Retina (tissue), 1 donor: ENCODE measurements around the gene STARD4.
A peak's percentile ranks its signal among the peaks of the same experiment; 100 is the strongest.

Source experiments
- DNase-seq: peaks from one replicate; pipeline ENCODE4 v3.0.0-alpha.2; 2016

STARD4 gene

GRCh38 chr5:111520908-111521307, 8.6 kb upstream of the STARD4 start:
- no peak for DNase-seq

- DNase-seq: no peak
Measured at GRCh38 chr5:111518777-111519176, 6.4 kb upstream of the STARD4 start.

GRCh38 chr5:111517853-111518501, 5.6 kb upstream of the STARD4 start:
- DNase-seq: no peak

DNA sequence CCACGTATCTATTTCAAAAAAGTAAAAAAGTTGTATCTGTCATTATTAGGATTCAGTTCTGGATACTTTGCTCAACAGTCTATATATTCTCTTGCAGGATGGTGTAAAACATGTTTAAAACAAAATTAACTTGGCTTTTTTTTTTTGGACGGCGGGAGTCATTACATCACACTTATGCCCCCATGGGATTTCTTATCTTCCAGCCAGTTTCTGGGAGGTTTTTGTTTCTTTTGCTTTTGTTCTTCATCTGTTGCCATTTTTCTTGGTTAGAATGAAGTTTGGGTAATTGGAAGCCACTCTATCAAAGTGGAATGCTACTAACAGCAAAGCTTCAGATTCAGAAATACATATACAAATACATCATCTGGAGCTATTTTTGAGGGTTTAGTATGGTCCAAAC, 1.8 kb upstream of the STARD4 start:
- no peak for DNase-seq

DNA sequence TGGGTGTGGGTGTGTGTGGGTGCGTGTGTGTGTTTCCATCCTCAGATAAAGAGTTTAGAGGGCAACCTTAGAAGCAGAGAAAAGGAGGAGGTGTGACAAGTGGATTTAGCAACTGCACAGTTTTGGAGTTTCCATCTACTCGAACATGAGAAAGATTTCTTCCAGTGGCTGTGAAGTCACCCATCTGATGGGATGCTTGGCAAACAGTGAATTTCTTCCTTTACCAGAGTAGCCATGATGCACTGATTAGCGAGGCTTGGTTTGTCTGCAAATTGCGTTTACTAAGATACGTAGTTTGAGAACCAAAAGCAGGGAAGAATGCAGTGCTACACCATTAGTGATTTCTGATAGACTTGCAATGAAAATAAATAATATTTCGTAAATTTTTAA, 791 bp upstream of the STARD4 start:
- DNase-seq: no peak

- DNase-seq: no peak
Measured at GRCh38 chr5:111511831-111512374, 432 bp downstream of the STARD4 start.

GRCh38 chr5:111511174-111511830, 1.0 kb downstream of the STARD4 start:
- no peak for DNase-seq

- no peak for DNase-seq
Measured at GRCh38 chr5:111509119-111509518, 3.2 kb downstream of the STARD4 start.

DNA sequence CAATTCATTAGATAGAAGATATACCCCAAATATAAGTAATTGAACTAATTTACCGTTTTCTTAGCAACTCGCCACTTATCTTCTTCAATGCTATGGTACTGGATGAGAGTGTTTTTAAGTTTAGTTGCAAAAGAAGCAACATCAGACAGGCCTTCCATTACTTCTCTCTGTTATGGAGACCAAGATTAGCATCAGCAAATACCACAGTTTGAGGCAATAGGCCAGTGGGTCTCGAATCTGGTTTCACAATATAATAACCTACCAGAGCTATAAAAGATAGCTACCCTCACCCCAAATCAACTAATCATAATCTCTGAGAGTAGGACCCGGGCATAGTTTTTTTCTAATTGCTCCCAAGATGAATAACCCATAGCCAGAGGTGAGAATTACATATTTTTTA, 5.1 kb downstream of the STARD4 start:
- DNase-seq: no peak

GRCh38 chr5:111505096-111505495, 7.2 kb downstream of the STARD4 start:
- DNase-seq: no peak

- no peak for DNase-seq
Measured at GRCh38 chr5:111502956-111503355, 9.4 kb downstream of the STARD4 start.

GRCh38 chr5:111498346-111498745, 14.0 kb downstream of the STARD4 start:
- DNase-seq: no peak

DNA sequence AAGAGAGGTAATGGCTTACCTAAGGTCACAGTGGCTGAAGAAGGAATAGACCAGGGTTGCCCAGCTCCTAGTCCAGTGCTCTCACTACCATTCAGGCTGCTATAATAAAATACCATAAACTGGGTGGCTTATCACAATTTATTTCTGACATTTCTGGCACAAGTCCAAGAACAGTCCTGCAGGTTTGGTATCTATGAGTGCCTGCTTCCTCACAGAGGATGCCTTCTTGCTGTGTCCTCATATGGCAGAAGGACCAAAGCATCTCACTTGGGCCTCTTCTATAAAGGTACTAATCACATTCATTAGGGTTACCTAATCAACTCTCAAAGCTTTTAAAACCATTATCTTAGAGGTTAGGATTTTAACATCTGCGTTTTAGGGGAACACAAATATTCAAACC, 17.2 kb downstream of the STARD4 start:
- no peak for DNase-seq

GRCh38 chr5:111494355-111494999, 17.9 kb downstream of the STARD4 start:
- no peak for DNase-seq

GRCh38 chr5:111493031-111493430, 19.3 kb downstream of the STARD4 start:
- DNase-seq: no peak

- no peak for DNase-seq
Measured at GRCh38 chr5:111488353-111488752, 24.0 kb downstream of the STARD4 start.

DNA sequence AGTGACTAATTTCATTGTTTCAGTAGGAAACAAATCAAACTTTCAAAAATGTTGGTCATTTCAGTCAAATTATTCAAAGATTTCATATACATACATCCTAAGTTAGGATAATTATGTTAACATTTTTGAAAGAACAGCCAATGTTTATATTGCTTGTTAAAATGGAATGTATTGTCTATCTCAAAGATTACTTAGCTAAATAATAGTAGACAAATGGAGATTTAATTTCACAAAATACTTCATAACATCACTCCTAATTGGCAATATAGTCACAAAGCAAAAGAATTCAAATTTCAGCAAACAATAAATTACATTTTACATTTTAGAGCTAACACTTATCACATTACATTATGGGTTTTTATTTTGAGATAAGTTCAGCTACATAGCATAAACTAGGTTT, 25.4 kb downstream of the STARD4 start:
- no peak for DNase-seq

- no peak for DNase-seq
Measured at GRCh38 chr5:111486055-111486454, 26.3 kb downstream of the STARD4 start.

DNA sequence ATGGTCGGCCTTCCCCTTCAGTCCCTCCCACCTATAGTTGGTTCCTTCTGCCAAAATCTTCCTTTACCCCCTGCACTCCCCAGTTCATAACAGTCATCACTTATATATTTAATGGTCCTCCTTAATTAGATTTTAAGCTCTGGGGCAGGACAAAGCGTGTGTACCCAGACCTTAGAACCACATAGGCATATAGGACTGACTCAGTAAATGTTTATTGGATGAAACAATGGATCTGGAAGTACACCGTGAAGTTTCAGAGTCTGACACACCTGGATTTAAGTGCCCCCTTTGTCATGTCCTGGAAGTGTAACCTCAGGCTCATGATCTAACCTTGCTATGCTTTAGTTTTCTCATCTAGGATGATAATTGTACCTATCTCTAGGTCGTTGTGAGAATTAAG, 32.0 kb downstream of the STARD4 start:
- no peak for DNase-seq

GRCh38 chr5:111478898-111479297, 33.4 kb downstream of the STARD4 start:
- DNase-seq: no peak

- DNase-seq: no peak
Measured at GRCh38 chr5:111478266-111478665, 34.1 kb downstream of the STARD4 start.

DNA sequence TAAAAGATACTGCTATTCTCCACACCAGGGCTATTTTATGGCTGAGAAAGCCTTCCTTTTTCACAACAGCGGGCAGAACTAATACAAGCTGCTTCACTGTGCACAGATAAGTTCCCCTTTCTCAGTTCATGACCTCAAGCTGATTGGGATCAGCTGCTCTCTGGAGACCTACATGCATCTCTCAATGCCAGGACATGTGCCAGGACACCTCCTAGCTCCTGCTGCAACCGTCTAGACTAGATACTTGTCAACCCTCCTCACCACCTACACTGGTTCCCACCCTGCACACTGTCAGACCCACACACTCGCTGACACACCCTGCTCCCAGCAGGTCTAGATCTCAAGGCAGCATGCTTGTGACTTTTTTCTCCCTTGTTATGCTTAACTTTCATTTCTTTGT, 39.8 kb downstream of the STARD4 start:
- peak; percentile 9 for DNase-seq

DNA sequence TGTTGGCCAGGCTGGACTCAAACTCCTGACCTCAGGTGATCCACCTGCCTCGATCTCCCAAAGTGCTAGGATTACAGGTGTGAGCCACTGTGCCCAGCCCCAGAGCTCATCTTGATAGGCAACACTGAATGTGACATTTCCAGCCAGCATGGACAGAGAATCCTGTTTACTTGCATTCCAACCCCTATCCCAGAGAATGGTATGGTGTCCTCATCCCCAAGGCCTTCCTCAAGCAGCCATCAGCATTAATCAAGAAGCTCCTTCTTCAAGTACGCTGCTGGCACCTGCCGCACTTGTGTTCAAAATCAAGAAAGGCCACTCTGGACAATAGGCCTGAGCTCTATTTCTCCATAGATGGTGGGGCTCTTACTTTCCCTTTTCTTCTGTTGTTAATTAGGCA, 40.2 kb downstream of the STARD4 start:
- no peak for DNase-seq

- DNase-seq: no peak
Measured at GRCh38 chr5:111469903-111470302, 42.4 kb downstream of the STARD4 start.
